Spleen (tissue), 7 donors: Measurements from ENCODE around the gene CREM.

Experiments used
- POLR2A ChIP-seq, 3 donors: fragments of 450-650 bp; IDR thresholded peaks; one replicate each; pipeline ENCODE4 v1.5.1; 2017; ENCODE audit warnings: antibody characterized with exemption in 3 of 3, mild to moderate bottlenecking in 1 of 3
- POLR2AphosphoS5 ChIP-seq, 3 donors: sonication (generic); formaldehyde crosslinking; IDR thresholded peaks; one replicate each; pipeline ENCODE4 v1.5.1; 2017; ENCODE audit warnings: antibody characterized with exemption in 3 of 3
- TF ChIP-seq, protein P1 (sequence below), 11 experiments: fragments of 200-600 bp in 7 of 11; fragments of 450-650 bp in 4 of 11; sonication (generic) in 4 of 11; IDR thresholded peaks in 8 of 11; conservative IDR thresholded peaks in 3 of 11; 1 replicate in 7 of 11; 2 replicates in 4 of 11; pipeline versions ENCODE4 v1.4.0 to v1.8.0; 2016 to 2021; ENCODE audit warnings: antibody characterized with exemption in 11 of 11, inconsistent platforms in 4 of 11, mild to moderate bottlenecking in 1 of 11
- donor health status: DM: no; HTN: no; CAD: no; lungs with moderate emphysema.
- donor health status: DM: no; HTN: no; CAD: no.
- donor health status: DM: no; HTN: no; CAD: no.

DNA sequence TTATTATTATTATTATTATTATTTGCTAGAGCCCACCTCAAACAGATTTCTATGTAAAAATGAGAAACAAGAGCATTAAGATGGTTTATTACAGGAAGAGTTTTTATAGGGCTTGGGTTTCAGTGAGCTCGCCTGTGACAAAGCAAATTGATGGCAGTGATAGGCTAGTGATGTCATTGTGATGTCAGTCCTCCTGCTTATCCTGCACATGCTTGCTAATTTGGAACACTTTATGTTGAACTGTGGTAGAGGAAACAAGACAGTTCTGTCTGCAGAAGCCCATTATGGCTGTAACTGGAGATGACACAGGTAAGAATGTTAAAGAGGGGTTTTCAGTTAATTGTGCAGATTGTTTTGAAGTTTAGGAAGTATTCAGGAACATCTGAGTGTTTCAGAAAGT is 68.3 kb downstream of the CREM start:
- TF ChIP-seq, protein P1, sequence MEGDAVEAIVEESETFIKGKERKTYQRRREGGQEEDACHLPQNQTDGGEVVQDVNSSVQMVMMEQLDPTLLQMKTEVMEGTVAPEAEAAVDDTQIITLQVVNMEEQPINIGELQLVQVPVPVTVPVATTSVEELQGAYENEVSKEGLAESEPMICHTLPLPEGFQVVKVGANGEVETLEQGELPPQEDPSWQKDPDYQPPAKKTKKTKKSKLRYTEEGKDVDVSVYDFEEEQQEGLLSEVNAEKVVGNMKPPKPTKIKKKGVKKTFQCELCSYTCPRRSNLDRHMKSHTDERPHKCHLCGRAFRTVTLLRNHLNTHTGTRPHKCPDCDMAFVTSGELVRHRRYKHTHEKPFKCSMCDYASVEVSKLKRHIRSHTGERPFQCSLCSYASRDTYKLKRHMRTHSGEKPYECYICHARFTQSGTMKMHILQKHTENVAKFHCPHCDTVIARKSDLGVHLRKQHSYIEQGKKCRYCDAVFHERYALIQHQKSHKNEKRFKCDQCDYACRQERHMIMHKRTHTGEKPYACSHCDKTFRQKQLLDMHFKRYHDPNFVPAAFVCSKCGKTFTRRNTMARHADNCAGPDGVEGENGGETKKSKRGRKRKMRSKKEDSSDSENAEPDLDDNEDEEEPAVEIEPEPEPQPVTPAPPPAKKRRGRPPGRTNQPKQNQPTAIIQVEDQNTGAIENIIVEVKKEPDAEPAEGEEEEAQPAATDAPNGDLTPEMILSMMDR (IDR thresholded peaks at IDR 0.05 in 8 of 11, conservative IDR thresholded peaks at IDR 0.05 in 3 of 11) = no peak
- peak in 1 of 3 donors; percentile 55 for TF ChIP-seq POLR2AphosphoS5 (IDR thresholded peaks at IDR 0.05)
- TF ChIP-seq POLR2A (IDR thresholded peaks at IDR 0.05) = no peak
